ENCODE data around the gene CD46. TPM values are rescaled to one million over a fixed set of nuclear protein-coding genes. Genes with fewer than 3 reads are reported as not detected.

Gene CD46
- total RNA-seq, 1 experiment from 2014 or later: 116 TPM

- peaks cover 68% of the 10 kb centered on the region for H3K36me3 ChIP-seq (ENCODE audit: low read depth, low read length)
- no peak overlapping the region for H3K4me3 ChIP-seq (ENCODE audit: low read length)
- no peak overlapping the region for H3K4me2 ChIP-seq (ENCODE audit: low read length)
- no peak overlapping the region for H3K9ac ChIP-seq (ENCODE audit: low read length)
- no peak overlapping the region for H2AFZ ChIP-seq (ENCODE audit: low read length)
- BruUV-seq (replicated peaks): no TSS peak
- no peak overlapping the region for H3K27ac ChIP-seq (ENCODE audit: low read length)
- H4K20me1 ChIP-seq (ENCODE audit: low read length): no peaks in the 10 kb centered on the region
- ChIA-PET POLR2A (ENCODE audit: unreplicated experiment) (no interaction called here), CTCF (no interaction called here)
- no peaks in the 10 kb centered on the region for H3K9me2 ChIP-seq (replicated peaks; ENCODE audit: low read length)
- H3K4me1 ChIP-seq (ENCODE audit: insufficient read depth, low read length): peaks cover 33% of the 10 kb centered on the region
- TF ChIP-seq EZH2phosphoT487 (IDR thresholded peaks at IDR 0.05; ENCODE audit: borderline replicate concordance, low read length): no peak
- TF ChIP-seq EZH2 (IDR thresholded peaks at IDR 0.05; ENCODE audit: low read length, unreplicated experiment): no peak
- TF ChIP-seq, protein P1, sequence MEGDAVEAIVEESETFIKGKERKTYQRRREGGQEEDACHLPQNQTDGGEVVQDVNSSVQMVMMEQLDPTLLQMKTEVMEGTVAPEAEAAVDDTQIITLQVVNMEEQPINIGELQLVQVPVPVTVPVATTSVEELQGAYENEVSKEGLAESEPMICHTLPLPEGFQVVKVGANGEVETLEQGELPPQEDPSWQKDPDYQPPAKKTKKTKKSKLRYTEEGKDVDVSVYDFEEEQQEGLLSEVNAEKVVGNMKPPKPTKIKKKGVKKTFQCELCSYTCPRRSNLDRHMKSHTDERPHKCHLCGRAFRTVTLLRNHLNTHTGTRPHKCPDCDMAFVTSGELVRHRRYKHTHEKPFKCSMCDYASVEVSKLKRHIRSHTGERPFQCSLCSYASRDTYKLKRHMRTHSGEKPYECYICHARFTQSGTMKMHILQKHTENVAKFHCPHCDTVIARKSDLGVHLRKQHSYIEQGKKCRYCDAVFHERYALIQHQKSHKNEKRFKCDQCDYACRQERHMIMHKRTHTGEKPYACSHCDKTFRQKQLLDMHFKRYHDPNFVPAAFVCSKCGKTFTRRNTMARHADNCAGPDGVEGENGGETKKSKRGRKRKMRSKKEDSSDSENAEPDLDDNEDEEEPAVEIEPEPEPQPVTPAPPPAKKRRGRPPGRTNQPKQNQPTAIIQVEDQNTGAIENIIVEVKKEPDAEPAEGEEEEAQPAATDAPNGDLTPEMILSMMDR (conservative IDR thresholded peaks at IDR 0.05; ENCODE audit: low read depth, low read length): no peak
- ATAC-seq: peak; percentile 93
- no peaks in the 10 kb centered on the region for H3K27me3 ChIP-seq (ENCODE audit: low read length)
- DNase-seq: peak; percentile 68
- intact Hi-C loops (cut with micrococcal nuclease): no loop called here
- no peaks in the 10 kb centered on the region for H3K79me2 ChIP-seq (ENCODE audit: low read length)
- H3K9me3 ChIP-seq (ENCODE audit: low read length): no peaks in the 10 kb centered on the region
- H3F3A ChIP-seq (ENCODE audit: low read length, unreplicated experiment): no peaks in the 10 kb centered on the region
Measured at GRCh38 chr1:207787776-207788175, 35.9 kb downstream of the CD46 start.

DNA sequence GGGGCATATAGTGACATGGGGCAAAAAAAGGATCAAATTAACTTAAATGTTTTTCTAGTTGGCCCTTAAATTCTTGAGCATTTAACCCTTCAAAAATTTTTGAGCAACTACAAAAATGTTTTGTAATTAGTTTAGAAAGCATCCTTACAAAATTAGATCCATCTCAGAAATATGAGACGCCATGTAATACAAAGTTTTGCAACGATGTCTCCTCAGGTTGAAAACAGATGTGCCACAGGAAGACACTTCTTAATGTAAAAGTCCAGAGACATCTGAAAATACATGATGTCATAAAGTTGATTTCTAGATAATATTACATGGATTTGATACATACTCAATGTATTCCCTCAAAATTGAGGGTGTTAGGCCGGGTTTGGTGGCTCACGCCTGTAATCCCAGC lies 37.5 kb downstream of the CD46 start:
- H3F3A ChIP-seq (ENCODE audit: low read length, unreplicated experiment): peaks cover 2% of the 10 kb centered on the region
- no peak overlapping the region for H3K27ac ChIP-seq (ENCODE audit: low read length)
- peaks cover 33% of the 10 kb centered on the region for H3K4me1 ChIP-seq (ENCODE audit: insufficient read depth, low read length)
- no TSS peak for BruUV-seq (replicated peaks)
- POLR2A ChIA-PET (ENCODE audit: unreplicated experiment): no interaction called here
- no peaks in the 10 kb centered on the region for H3K9me2 ChIP-seq (replicated peaks; ENCODE audit: low read length)
- ATAC-seq (no peak), DNase-seq (no peak)
- peaks cover 67% of the 10 kb centered on the region for H3K36me3 ChIP-seq (ENCODE audit: low read depth, low read length)
- peak overlapping the region; percentile 52 for H3K4me2 ChIP-seq (ENCODE audit: low read length)
- H4K20me1 ChIP-seq (ENCODE audit: low read length): no peaks in the 10 kb centered on the region
- CTCF ChIA-PET: interaction anchor here (0.6 kb wide), 1 partner anchor 81 kb away, joined by 8 read pairs; no protein-coding TSS in a partner anchor
- H3K4me3 ChIP-seq (ENCODE audit: low read length): peak overlapping the region; percentile 13; the same call in 1 of the 2 replicates
- intact Hi-C loops (cut with micrococcal nuclease): no loop called here
- no peak overlapping the region for H2AFZ ChIP-seq (ENCODE audit: low read length)
- H3K79me2 ChIP-seq (ENCODE audit: low read length): no peaks in the 10 kb centered on the region
- no peaks in the 10 kb centered on the region for H3K9me3 ChIP-seq (ENCODE audit: low read length)
- H3K27me3 ChIP-seq (ENCODE audit: low read length): no peaks in the 10 kb centered on the region
- no peak for TF ChIP-seq EZH2phosphoT487 (IDR thresholded peaks at IDR 0.05; ENCODE audit: borderline replicate concordance, low read length)
- TF ChIP-seq, protein P1 (conservative IDR thresholded peaks at IDR 0.05; ENCODE audit: low read depth, low read length): no peak
- TF ChIP-seq EZH2 (IDR thresholded peaks at IDR 0.05; ENCODE audit: low read length, unreplicated experiment): no peak
- no peak overlapping the region for H3K9ac ChIP-seq (ENCODE audit: low read length)

Measured in PC-3 (cell line).